ENCODE measurements around the gene LBX1. TPM values are rescaled to one million over a fixed set of nuclear protein-coding genes. Genes with fewer than 3 reads are reported as not detected.

Gene LBX1
- total and polyA plus RNA-seq, 10 donors = not detected

DNA sequence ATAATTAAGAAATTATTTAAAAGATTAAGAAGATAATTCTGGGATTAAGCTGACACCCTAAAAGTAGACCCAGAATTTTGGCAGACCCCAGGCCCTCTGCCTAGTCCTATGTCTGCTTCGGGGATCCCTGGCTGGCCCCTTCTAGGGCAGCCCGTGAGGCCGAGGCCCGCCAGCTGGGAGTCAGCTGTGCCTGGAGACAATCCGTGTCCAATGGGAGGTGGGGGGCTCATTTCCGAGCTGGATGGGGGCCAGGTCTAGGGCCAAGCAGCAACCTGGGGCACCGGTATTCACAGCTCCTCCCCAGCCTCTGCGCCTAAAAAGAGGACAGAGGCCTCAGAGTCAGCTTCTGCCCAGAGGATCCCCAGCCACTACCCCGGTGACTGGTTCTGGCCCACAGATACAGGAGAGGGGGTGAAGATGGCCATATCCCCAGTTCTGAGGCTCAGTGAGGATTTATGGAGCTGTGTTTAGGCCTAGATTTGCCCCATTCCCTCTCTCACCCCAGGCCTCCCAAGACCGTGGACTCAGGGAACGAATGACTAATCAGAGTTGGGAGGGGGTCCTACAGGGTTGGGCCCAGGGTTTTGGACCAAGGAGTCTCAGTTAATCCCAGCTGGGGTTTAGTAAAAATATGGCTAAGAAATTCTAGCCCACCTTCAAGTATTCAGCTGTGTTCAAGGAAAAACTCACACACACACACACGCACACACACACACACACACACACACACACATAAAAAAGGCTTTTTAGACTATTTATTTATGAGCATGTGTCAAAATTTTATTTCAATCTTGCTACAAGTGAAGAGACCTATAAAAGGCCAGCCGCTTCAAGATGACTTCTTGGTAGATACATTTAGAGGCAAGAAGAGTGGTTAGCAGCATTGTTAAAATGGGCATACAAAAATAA is 37.4 kb upstream of the LBX1 start:
- 83 to 91% (median 86%) methylated on average over 11 to 13 of the region's 13 CpGs for WGBS, 5 donors
- intact Hi-C loops (cut with DNase I; ENCODE audit: low total_unique reads) = no loop called here
- no peaks in the 10 kb centered on the region for H3K4me1 ChIP-seq
- TF ChIP-seq POLR2A (IDR thresholded peaks at IDR 0.05) (no peak), POLR2AphosphoS5 (IDR thresholded peaks at IDR 0.05) (no peak)
- TF ChIP-seq, protein P1, sequence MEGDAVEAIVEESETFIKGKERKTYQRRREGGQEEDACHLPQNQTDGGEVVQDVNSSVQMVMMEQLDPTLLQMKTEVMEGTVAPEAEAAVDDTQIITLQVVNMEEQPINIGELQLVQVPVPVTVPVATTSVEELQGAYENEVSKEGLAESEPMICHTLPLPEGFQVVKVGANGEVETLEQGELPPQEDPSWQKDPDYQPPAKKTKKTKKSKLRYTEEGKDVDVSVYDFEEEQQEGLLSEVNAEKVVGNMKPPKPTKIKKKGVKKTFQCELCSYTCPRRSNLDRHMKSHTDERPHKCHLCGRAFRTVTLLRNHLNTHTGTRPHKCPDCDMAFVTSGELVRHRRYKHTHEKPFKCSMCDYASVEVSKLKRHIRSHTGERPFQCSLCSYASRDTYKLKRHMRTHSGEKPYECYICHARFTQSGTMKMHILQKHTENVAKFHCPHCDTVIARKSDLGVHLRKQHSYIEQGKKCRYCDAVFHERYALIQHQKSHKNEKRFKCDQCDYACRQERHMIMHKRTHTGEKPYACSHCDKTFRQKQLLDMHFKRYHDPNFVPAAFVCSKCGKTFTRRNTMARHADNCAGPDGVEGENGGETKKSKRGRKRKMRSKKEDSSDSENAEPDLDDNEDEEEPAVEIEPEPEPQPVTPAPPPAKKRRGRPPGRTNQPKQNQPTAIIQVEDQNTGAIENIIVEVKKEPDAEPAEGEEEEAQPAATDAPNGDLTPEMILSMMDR (IDR thresholded peaks at IDR 0.05 in 8 of 11, conservative IDR thresholded peaks at IDR 0.05 in 3 of 11) = no peak
- H3K4me3 ChIP-seq = no peak overlapping the region
- H3K9me3 ChIP-seq = no peaks in the 10 kb centered on the region
- no peak for DNase-seq
- peaks cover 0 to 70% (median 0%) of the 10 kb centered on the region in 7 donors for H3K27me3 ChIP-seq (replicated peaks in 1 of 7)
- no peak overlapping the region for H3K27ac ChIP-seq
- H3K36me3 ChIP-seq = no peaks in the 10 kb centered on the region

DNA sequence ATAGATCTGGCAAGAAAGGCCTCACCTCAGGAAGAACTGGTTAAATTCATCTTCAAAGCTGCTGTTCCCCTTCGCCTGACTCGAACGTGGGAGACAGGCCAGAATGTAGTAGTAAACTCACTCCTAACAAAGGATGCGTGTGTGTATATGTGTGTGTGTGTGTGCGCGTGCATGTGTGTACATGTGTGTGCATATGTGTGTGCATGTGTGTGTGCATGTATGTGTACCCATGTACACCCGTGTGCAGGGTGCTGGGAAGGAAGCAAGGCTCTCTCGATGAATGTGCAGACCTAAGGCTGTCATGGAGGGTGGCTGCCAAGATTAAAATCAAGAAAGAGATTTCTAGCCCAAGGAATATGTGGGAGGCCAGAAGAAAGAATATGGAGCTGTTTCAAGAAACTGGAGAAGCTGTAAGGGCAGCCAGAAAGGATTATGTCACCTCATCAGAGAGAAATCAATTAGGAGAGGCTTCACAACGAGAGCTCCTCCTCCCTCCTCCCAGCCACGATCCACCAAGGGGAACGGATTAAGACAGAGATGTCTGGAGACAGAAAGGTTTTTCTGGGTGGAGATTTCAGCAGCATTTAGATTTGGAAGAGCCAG is 34.0 kb upstream of the LBX1 start:
- Histone ChIP-seq H3K27ac (no peak overlapping the region), H3K36me3 (no peaks in the 10 kb centered on the region), H3K4me1 (no peaks in the 10 kb centered on the region), H3K27me3 (replicated peaks in 1 of 7) (peaks cover 0 to 80% (median 19%) of the 10 kb centered on the region in 7 donors), H3K9me3 (peaks cover 0 to 10% (median 7%) of the 10 kb centered on the region in 8 donors), H3K4me3 (no peak overlapping the region)
- TF ChIP-seq POLR2A (IDR thresholded peaks at IDR 0.05) (no peak), POLR2AphosphoS5 (IDR thresholded peaks at IDR 0.05) (no peak)
- TF ChIP-seq, protein P1 (IDR thresholded peaks at IDR 0.05 in 8 of 11, conservative IDR thresholded peaks at IDR 0.05 in 3 of 11) = no peak
- intact Hi-C loops (cut with DNase I; ENCODE audit: low total_unique reads) = no loop called here
- DNase-seq = no peak
- 64 to 71% (median 67%) methylated on average over 11 of the region's 11 CpGs for WGBS, 5 donors

DNA sequence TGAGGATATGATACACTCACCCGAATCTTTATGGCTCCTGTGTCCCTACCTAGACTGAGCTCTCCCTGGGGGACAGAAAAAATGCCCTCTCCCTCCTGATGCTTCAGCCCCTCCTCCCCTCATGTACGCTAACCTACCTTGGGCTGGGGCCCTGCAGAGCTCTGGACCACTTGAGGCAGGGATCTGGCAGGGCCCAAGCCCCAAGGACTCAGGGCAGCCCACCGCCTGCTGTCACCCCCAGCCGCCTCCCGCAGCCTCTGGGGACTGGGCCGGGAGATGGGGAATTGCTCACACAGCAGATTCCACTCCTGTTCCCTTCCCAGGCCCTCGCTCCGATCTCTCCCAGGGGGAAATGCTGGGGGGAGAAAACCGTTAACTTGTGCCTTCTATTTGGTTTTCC is 32.9 kb upstream of the LBX1 start:
- Histone ChIP-seq H3K4me3 (no peak overlapping the region), H3K4me1 (no peaks in the 10 kb centered on the region), H3K9me3 (peaks cover 0 to 20% (median 11%) of the 10 kb centered on the region in 8 donors), H3K27me3 (replicated peaks in 1 of 7) (peaks cover 0 to 80% (median 19%) of the 10 kb centered on the region in 7 donors), H3K27ac (no peak overlapping the region), H3K36me3 (no peaks in the 10 kb centered on the region)
- no peak for TF ChIP-seq POLR2AphosphoS5 (IDR thresholded peaks at IDR 0.05)
- TF ChIP-seq POLR2A (IDR thresholded peaks at IDR 0.05) = no peak
- TF ChIP-seq, protein P1 (IDR thresholded peaks at IDR 0.05 in 8 of 11, conservative IDR thresholded peaks at IDR 0.05 in 3 of 11) = no peak
- intact Hi-C loops (cut with DNase I; ENCODE audit: low total_unique reads) = no loop called here
- DNase-seq = no peak
- WGBS, 5 donors = 81 to 89% (median 84%) methylated on average over 9 of the region's 9 CpGs

DNA sequence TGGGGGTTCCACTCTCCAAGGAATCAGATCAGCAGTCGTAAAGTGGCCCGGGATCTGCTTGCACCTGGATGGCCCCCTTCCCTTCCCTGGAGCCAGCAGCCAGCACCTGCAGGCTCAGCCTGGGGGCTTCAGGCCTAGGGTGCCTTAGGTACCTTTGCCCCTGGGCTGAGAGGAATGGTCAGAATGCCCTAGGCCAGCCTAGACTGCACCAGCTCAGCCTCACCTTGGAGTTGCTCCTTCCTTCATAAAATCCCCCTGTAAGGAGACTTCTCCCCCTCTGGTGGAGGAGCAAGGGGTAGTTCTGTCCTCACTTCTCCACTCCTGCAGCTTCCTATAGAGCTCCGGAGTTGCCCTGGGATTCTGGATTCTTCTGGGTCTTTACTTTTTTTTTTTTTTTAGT is 32.4 kb upstream of the LBX1 start:
- H3K4me3 ChIP-seq = no peak overlapping the region
- WGBS, 5 donors = 62 to 77% (median 67%) methylated on average over 3 of the region's 3 CpGs
- peaks cover 0 to 20% (median 11%) of the 10 kb centered on the region in 8 donors for H3K9me3 ChIP-seq
- H3K27ac ChIP-seq = no peak overlapping the region
- DNase-seq = no peak
- peaks cover 0 to 79% (median 19%) of the 10 kb centered on the region in 7 donors for H3K27me3 ChIP-seq (replicated peaks in 1 of 7)
- H3K36me3 ChIP-seq = no peaks in the 10 kb centered on the region
- H3K4me1 ChIP-seq = no peaks in the 10 kb centered on the region
- TF ChIP-seq POLR2AphosphoS5 (IDR thresholded peaks at IDR 0.05) (no peak), POLR2A (IDR thresholded peaks at IDR 0.05) (no peak)
- TF ChIP-seq, protein P1 (IDR thresholded peaks at IDR 0.05 in 8 of 11, conservative IDR thresholded peaks at IDR 0.05 in 3 of 11) = no peak
- intact Hi-C loops (cut with DNase I; ENCODE audit: low total_unique reads) = no loop called here

Measured in spleen (tissue), 11 donors.